ENCODE results near the gene IRGQ. TPM values are rescaled to one million over a fixed set of nuclear protein-coding genes. Genes with fewer than 3 reads are reported as not detected.
"Not testable (repeated sequence)": the region's sequence is repeated elsewhere in the genome, so short reads cannot be mapped to it uniquely, and the experiment has no call there.

IRGQ gene
- total RNA-seq, 5 donors from 2014 or later (not counting 1 experiment from before 2014, with no cell fraction given): 17.5 to 30.2 (median 19.9) TPM

DNA sequence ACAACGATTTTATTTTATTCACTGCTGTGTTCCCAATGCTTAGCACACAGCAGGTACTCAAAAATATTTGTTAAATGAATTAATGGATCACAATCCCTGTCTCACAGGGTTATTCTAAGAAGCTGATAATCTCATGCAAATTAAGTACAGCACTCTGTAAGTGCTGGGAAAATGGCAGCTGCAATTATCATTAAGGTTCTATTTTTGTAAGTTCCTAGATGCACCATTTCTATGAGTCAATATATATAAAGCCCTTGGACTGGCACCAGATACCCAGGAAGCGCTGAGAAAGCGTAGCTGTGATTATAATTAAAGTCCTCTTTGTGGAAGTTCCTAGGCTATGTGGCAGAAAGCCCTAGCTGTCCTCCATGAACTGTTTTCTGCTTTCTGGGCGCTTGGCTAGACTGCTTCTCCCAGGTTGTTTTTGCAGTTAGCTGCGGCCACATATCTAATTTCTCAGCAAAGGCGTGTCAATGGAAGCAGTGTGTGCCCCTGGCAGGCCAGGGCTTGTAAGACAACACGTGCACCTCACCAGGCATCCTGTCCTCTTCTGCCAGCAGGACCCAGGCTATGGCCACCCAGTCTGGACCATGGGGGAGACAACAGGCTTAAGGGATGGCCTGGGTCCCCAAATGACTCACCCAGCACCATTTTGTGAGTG lies 10.8 kb upstream of the IRGQ start:
- WGBS (ENCODE audit: insufficient coverage): 97% methylated on average over 5 of the region's 7 CpGs
- H3K27me3 Mint-ChIP-seq: no peaks in the 10 kb centered on the region
- H3K36me3 Mint-ChIP-seq: peaks cover 14% of the 10 kb centered on the region
- Histone ChIP-seq H3K4me3 (ENCODE audit: control insufficient read depth in 1 of 2, extremely low read depth in 1 of 2, low read length in 1 of 2) (no peak overlapping the region), H3K9me3 (no peaks in the 10 kb centered on the region), H3K4me1 (ENCODE audit: control insufficient read depth in 1 of 2, extremely low read depth in 1 of 2, insufficient read depth in 2 of 2, low read length in 2 of 2) (peaks cover 0 to under 1% of the 10 kb centered on the region in 2 experiments), H3K36me3 (ENCODE audit: control insufficient read depth in 2 of 2, extremely low read depth in 1 of 2, insufficient read depth in 1 of 2, low read length in 1 of 2) (peaks cover 3 to 17% of the 10 kb centered on the region in 2 donors), H3K27ac (ENCODE audit: low read length) (no peak overlapping the region), H3K27me3 (replicated peaks in 1 of 2; ENCODE audit: control insufficient read depth in 2 of 2, extremely low read depth in 1 of 2, insufficient read depth in 2 of 2, low read length in 1 of 2) (no peaks in the 10 kb centered on the region)
- POLR2A ChIA-PET: no interaction called here
- no peak for DNase-seq
- H3K4me3 Mint-ChIP-seq: no peak overlapping the region
- no peak for ATAC-seq (replicated peaks in 1 of 4)
- peaks cover 10 to 12% (median 10%) of the 10 kb centered on the region in 3 donors for H3K4me1 Mint-ChIP-seq
- H3K9me3 Mint-ChIP-seq: no peaks in the 10 kb centered on the region
- CTCF ChIA-PET: no interaction called here
- H3K27ac Mint-ChIP-seq: peak overlapping the region in 1 of 2 donors; percentile 18

DNA sequence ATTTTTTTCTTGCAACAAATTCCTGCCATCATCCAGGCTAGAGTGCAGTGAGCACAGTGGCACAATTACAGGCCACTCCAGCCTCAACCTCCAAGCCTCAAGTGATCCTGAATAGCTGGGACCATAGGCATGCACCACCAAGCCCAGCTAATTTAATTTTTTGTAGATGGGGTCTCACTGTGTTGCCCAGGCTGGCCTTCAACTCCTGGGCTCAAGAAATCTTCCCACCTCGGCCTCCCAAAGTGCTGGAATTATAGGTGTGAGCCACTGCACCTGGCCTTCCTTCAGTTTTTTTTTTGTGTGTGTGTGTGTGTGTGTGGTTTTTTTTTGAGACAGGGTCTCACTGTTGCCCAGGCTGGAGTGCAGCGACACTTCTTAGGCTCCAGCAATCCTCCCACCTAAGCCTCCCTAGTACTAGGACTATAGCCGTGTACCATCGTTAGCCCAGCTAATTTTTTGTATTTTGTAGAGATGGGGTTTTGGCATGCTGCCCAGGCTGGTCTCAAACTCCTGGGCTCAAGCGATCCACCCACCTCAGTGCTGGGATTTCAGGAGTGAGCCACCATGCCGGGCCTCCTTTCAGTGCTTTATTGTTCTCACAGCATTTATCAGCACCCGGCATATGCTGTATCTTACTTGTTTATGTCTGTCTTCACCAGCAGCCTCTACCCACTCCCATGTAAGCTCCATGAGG lies 10.1 kb upstream of the IRGQ start:
- ATAC-seq (replicated peaks in 1 of 4): no peak
- H3K9me3 ChIP-seq: no peaks in the 10 kb centered on the region
- peaks cover 3 to 13% of the 10 kb centered on the region in 2 donors for H3K36me3 ChIP-seq (ENCODE audit: control insufficient read depth in 2 of 2, extremely low read depth in 1 of 2, insufficient read depth in 1 of 2, low read length in 1 of 2)
- H3K27ac ChIP-seq (ENCODE audit: low read length): no peak overlapping the region
- H3K27me3 Mint-ChIP-seq: no peaks in the 10 kb centered on the region
- H3K4me3 ChIP-seq (ENCODE audit: control insufficient read depth in 1 of 2, extremely low read depth in 1 of 2, low read length in 1 of 2): no peak overlapping the region
- no peak for DNase-seq
- H3K27me3 ChIP-seq (replicated peaks in 1 of 2; ENCODE audit: control insufficient read depth in 2 of 2, extremely low read depth in 1 of 2, insufficient read depth in 2 of 2, low read length in 1 of 2): no peaks in the 10 kb centered on the region
- no peaks in the 10 kb centered on the region for H3K9me3 Mint-ChIP-seq
- no peak overlapping the region for H3K4me3 Mint-ChIP-seq
- peaks cover 17% of the 10 kb centered on the region for H3K36me3 Mint-ChIP-seq
- ChIA-PET CTCF (interaction anchor here in 1 of 2 donors (0.5 kb wide), 1 partner anchor 108 kb away, joined by 8 read pairs; no protein-coding TSS in a partner anchor), POLR2A (interaction anchor here in 1 of 2 donors (0.6 kb wide), 1 partner anchor 38 kb away, joined by 3 read pairs; no protein-coding TSS in a partner anchor)
- H3K4me1 ChIP-seq (ENCODE audit: control insufficient read depth in 1 of 2, extremely low read depth in 1 of 2, insufficient read depth in 2 of 2, low read length in 2 of 2): no peaks in the 10 kb centered on the region
- H3K4me1 Mint-ChIP-seq: peaks cover 10 to 12% (median 10%) of the 10 kb centered on the region in 3 donors
- peak overlapping the region in 1 of 2 donors; percentile 68 for H3K27ac Mint-ChIP-seq
- 100% methylated on average over 2 of the region's 7 CpGs for WGBS (ENCODE audit: insufficient coverage)

DNA sequence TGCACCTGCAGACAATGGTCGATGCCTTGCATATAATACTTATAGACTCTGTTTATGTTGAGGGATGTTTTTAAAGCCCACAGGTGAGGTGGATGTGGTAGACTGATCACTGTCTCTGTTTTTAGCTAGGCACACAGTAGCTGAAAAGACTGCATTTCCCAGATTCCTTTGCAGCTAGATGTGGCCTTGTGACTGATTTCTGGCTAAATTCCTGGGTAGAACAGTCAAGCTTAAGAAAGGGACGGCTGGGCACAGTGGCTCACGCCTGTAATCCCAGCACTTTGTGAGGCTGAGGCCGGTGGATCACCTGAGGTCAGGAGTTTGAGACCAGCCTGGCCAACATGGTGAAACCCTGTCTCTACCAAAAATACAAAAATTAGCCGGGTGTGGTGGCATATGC lies 4.4 kb upstream of the IRGQ start:
- WGBS (ENCODE audit: insufficient coverage): 80% methylated on average over 2 of the region's 5 CpGs
- H3K4me3 ChIP-seq (ENCODE audit: control insufficient read depth in 1 of 2, extremely low read depth in 1 of 2, low read length in 1 of 2); H3K4me3 Mint-ChIP-seq; H3K36me3 Mint-ChIP-seq; ATAC-seq (replicated peaks in 1 of 4); H3K9me3 ChIP-seq; H3K9me3 Mint-ChIP-seq; DNase-seq; H3K27me3 Mint-ChIP-seq; H3K27ac Mint-ChIP-seq; POLR2A ChIA-PET; H3K27ac ChIP-seq (ENCODE audit: low read length); H3K27me3 ChIP-seq (replicated peaks in 1 of 2; ENCODE audit: control insufficient read depth in 2 of 2, extremely low read depth in 1 of 2, insufficient read depth in 2 of 2, low read length in 1 of 2): not testable (repeated sequence)
- peaks cover 9 to 23% of the 10 kb centered on the region in 2 experiments for H3K4me1 ChIP-seq (ENCODE audit: control insufficient read depth in 1 of 2, extremely low read depth in 1 of 2, insufficient read depth in 2 of 2, low read length in 2 of 2)
- H3K36me3 ChIP-seq (ENCODE audit: control insufficient read depth in 2 of 2, extremely low read depth in 1 of 2, insufficient read depth in 1 of 2, low read length in 1 of 2): peaks cover 0 to 15% of the 10 kb centered on the region in 2 donors
- CTCF ChIA-PET: interaction anchor here (0.6 to 1.0 kb wide), 4 partner anchors 16 to 210 kb away, joined by 3 to 6 read pairs (median 4); no protein-coding TSS in a partner anchor
- peaks cover 28 to 35% (median 32%) of the 10 kb centered on the region in 3 donors for H3K4me1 Mint-ChIP-seq

DNA sequence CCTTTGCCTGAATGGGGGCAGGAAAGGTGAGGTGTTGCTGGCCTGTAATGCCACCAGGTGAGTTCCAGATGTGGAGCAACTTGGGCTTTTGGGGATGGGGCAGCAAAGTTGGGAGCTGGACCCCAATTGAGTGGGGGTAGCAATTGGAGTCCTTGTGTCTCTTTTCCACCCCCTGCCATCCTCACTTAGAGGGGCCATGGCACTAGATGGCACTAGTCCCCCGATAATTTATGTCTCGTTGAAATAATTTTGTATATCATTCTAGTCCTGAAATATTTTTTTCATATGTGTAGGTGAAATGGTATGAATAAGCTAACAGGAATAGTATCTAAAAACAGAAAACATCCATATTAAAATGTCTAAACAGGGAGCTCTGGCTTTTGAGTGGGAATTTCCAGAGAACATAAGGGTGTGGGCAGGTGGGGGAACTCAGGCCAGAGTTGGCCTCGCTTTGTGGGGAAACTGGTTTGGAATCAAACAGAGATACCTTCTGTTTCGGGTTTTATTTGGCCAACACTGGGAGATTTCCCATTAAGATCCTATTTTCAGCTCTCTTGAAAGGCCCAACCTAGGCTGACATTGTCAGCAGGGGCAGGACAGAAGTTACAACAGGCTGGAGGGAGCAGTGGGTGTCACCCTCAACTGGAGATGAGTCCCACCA lies 3.8 kb upstream of the IRGQ start:
- Histone ChIP-seq H3K9me3 (no peaks in the 10 kb centered on the region), H3K27ac (ENCODE audit: low read length) (no peak overlapping the region), H3K4me1 (ENCODE audit: control insufficient read depth in 1 of 2, extremely low read depth in 1 of 2, insufficient read depth in 2 of 2, low read length in 2 of 2) (peaks cover 9 to 28% of the 10 kb centered on the region in 2 experiments), H3K36me3 (ENCODE audit: control insufficient read depth in 2 of 2, extremely low read depth in 1 of 2, insufficient read depth in 1 of 2, low read length in 1 of 2) (peaks cover 0 to 15% of the 10 kb centered on the region in 2 donors), H3K4me3 (ENCODE audit: control insufficient read depth in 1 of 2, extremely low read depth in 1 of 2, low read length in 1 of 2) (no peak overlapping the region), H3K27me3 (replicated peaks in 1 of 2; ENCODE audit: control insufficient read depth in 2 of 2, extremely low read depth in 1 of 2, insufficient read depth in 2 of 2, low read length in 1 of 2) (no peaks in the 10 kb centered on the region)
- Mint-ChIP-seq H3K4me3 (no peak overlapping the region), H3K27ac (peak overlapping the region in 1 of 2 donors; percentile 16), H3K27me3 (no peaks in the 10 kb centered on the region), H3K36me3 (peaks cover 3% of the 10 kb centered on the region), H3K4me1 (peaks cover 30 to 38% (median 35%) of the 10 kb centered on the region in 3 donors), H3K9me3 (no peaks in the 10 kb centered on the region)
- ChIA-PET POLR2A (interaction anchor here in 1 of 2 donors (0.5 kb wide), 1 partner anchor 19 kb away, joined by 3 read pairs; no protein-coding TSS in a partner anchor), CTCF (interaction anchor here (0.6 to 1.0 kb wide), 5 partner anchors 17 to 211 kb away, joined by 3 to 10 read pairs (median 4); no protein-coding TSS in a partner anchor)
- ATAC-seq (replicated peaks in 1 of 4): no peak
- DNase-seq: no peak
- 100% methylated on average over 2 of the region's 4 CpGs for WGBS (ENCODE audit: insufficient coverage)

DNA sequence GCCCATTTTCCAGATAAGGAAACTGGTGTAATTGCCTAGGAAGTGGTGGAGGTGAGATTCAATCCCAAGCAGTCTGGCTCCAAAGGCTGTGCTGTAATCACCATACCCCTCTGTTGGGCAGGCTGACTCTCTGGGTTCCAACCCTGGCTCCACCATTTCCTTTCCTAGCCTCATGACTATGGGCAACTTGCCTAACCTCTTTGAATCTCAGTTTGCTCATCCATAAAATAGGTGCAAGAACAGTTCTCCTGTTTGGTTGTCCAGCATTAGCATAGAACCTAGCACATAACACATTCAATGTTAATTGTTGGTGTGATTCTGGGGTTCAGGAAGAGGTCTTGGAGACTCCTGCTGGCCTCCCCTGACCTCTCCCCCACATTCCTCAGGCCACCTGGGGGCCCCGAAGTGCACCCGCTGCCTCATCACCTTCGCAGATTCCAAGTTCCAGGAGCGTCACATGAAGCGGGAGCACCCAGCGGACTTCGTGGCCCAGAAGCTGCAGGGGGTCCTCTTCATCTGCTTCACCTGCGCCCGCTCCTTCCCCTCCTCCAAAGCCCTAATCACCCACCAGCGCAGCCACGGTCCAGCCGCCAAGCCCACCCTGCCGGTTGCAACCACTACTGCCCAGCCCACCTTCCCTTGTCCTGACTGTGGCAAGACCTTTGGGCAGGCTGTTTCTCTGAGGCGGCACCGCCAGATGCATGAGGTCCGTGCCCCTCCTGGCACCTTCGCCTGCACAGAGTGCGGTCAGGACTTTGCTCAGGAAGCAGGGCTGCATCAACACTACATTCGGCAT lies 2.7 kb upstream of the IRGQ start:
- ATAC-seq (replicated peaks in 1 of 4) (no peak), DNase-seq (no peak)
- ChIA-PET POLR2A (interaction anchor here in 1 of 2 donors (0.6 kb wide), 1 partner anchor 61 kb away, joined by 3 read pairs; no protein-coding TSS in a partner anchor), CTCF (interaction anchor here in 1 of 2 donors (1.3 kb wide), 1 partner anchor 44 kb away, joined by 4 read pairs; no protein-coding TSS in a partner anchor)
- Mint-ChIP-seq H3K27ac (peak overlapping the region in 1 of 2 donors; percentile 6), H3K27me3 (no peaks in the 10 kb centered on the region), H3K4me1 (peaks cover 37 to 41% (median 40%) of the 10 kb centered on the region in 3 donors), H3K36me3 (peaks cover 5% of the 10 kb centered on the region), H3K4me3 (peak overlapping the region in 2 of 3 donors; percentile 6 to 99), H3K9me3 (no peaks in the 10 kb centered on the region)
- Histone ChIP-seq H3K4me3 (ENCODE audit: control insufficient read depth in 1 of 2, extremely low read depth in 1 of 2, low read length in 1 of 2) (no peak overlapping the region), H3K27me3 (replicated peaks in 1 of 2; ENCODE audit: control insufficient read depth in 2 of 2, extremely low read depth in 1 of 2, insufficient read depth in 2 of 2, low read length in 1 of 2) (no peaks in the 10 kb centered on the region), H3K27ac (ENCODE audit: low read length) (no peak overlapping the region), H3K4me1 (ENCODE audit: control insufficient read depth in 1 of 2, extremely low read depth in 1 of 2, insufficient read depth in 2 of 2, low read length in 2 of 2) (peaks cover 9 to 39% of the 10 kb centered on the region in 2 experiments), H3K36me3 (ENCODE audit: control insufficient read depth in 2 of 2, extremely low read depth in 1 of 2, insufficient read depth in 1 of 2, low read length in 1 of 2) (peaks cover 0 to 21% of the 10 kb centered on the region in 2 donors), H3K9me3 (no peaks in the 10 kb centered on the region)
- WGBS (ENCODE audit: insufficient coverage): 97% methylated on average over 18 of the region's 19 CpGs

Measured in T-cell (primary cell).